BLaER1 treated with 17β-estradiol and CSF1 and Interleukin-3, amounts not matched to agents 10 nM and 100 nM (cell line): ENCODE data around the gene MSRB2.

Source experiments
- H3K27ac ChIP-seq, 11 experiments: shearing (Covaris generic); formaldehyde crosslinking; 2 replicates each; pipeline ENCODE4 v1.8.1; 2022
- H3K27me3 ChIP-seq, 11 experiments: shearing (Covaris generic); formaldehyde crosslinking; 2 replicates each; pipeline ENCODE4 v1.8.1; 2022
- H3K36me3 ChIP-seq, 11 experiments: shearing (Covaris generic); formaldehyde crosslinking; 2 replicates each; pipeline ENCODE4 v1.8.1; 2022
- H3K4me1 ChIP-seq, 10 experiments: shearing (Covaris generic); formaldehyde crosslinking; 2 replicates each; pipeline ENCODE4 v1.8.1; 2022
- H3K4me2 ChIP-seq, 11 experiments: shearing (Covaris generic); formaldehyde crosslinking; 2 replicates each; pipeline ENCODE4 v1.8.1; 2022
- H3K4me3 ChIP-seq, 10 experiments: shearing (Covaris generic); formaldehyde crosslinking; 2 replicates each; pipeline ENCODE4 v1.8.1; 2022
- H3K9ac ChIP-seq, 11 experiments: shearing (Covaris generic); formaldehyde crosslinking; 2 replicates each; pipeline ENCODE4 v1.8.1; 2022
- H3K9me3 ChIP-seq, 11 experiments: shearing (Covaris generic); formaldehyde crosslinking; replicated peaks in 1 of 11; 2 replicates each; pipeline ENCODE4 v1.8.1; 2022
- H4K20me1 ChIP-seq, 11 experiments: shearing (Covaris generic); formaldehyde crosslinking; 2 replicates each; pipeline ENCODE4 v1.8.1; 2022
- Cebpa-rat ChIP-seq, 11 experiments: shearing (Covaris generic); IDR thresholded peaks; 2 replicates each; pipeline ENCODE4 v1.8.1; 2022

The MSRB2 gene

DNA sequence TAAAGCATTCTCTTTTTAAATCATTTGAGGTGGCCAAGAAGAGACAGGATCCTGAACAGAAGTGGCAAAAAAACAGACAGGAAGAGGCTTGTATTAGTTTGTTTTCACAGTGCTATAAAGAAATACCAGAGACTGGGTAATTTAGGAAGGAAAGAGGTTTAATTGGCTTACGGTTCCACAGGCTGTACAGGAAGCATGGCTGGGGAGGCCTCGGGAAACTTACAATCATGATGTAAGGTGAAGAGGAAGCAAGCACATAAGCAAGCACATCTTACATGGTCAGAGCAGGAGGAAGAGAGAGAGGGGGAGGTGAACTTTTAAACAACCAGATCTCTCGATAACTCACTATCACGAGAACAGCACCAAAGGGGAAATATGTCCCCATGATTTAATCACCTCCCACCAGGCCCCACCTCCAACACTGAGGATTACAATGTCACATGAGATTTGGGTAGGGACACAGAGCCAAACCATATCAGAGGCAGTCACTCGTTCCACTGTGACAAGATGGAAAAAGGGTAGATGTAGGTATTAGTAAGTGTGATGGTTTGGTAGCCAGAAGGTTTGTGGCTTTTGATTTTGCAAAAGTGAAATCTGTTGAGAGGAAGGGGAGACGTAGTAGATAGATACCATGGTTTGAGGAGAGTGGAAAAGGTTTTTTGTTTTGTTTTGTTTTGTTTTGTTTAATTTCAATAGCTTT, 5.1 kb downstream of the MSRB2 start:
- Histone ChIP-seq H3K27me3 (no peaks in the 10 kb centered on the region), H3K4me2 (peak overlapping the region; percentile 15 to 60 (median 36); a peak in 16 of 22 replicates), H3K9ac (peak overlapping the region in 1 of 11 experiments; percentile 5; a peak in 2 of 22 replicates), H3K36me3 (peaks cover 19 to 48% (median 24%) of the 10 kb centered on the region in 11 experiments), H3K9me3 (peaks cover 12 to 46% (median 24%) of the 10 kb centered on the region in 11 experiments; a peak in 21 of 22 replicates), H3K27ac (peak overlapping the region in 2 of 11 experiments; percentile 20 to 29; a peak in 3 of 22 replicates), H4K20me1 (no peaks in the 10 kb centered on the region), H3K4me1 (peaks cover 26 to 40% (median 28%) of the 10 kb centered on the region in 10 experiments), H3K4me3 (no peak overlapping the region)
- no peak for TF ChIP-seq Cebpa-rat (IDR thresholded peaks at IDR 0.05)

GRCh38 chr10:23106331-23107072, 11.1 kb downstream of the MSRB2 start:
- no peak overlapping the region for H3K27ac ChIP-seq
- no peak overlapping the region for H3K9ac ChIP-seq
- peaks cover 0 to 5% (median 0%) of the 10 kb centered on the region in 10 experiments; a peak in 3 of 20 replicates for H3K4me1 ChIP-seq
- no peaks in the 10 kb centered on the region for H3K27me3 ChIP-seq
- H3K9me3 ChIP-seq, result peaks cover under 1 to 15% (median 3%) of the 10 kb centered on the region in 11 experiments; a peak in 10 of 22 replicates
- H3K4me2 ChIP-seq, result no peak overlapping the region
- no peaks in the 10 kb centered on the region for H4K20me1 ChIP-seq
- peaks cover 61 to 88% (median 74%) of the 10 kb centered on the region in 11 experiments for H3K36me3 ChIP-seq
- no peak for TF ChIP-seq Cebpa-rat (IDR thresholded peaks at IDR 0.05)
- H3K4me3 ChIP-seq, result no peak overlapping the region

DNA sequence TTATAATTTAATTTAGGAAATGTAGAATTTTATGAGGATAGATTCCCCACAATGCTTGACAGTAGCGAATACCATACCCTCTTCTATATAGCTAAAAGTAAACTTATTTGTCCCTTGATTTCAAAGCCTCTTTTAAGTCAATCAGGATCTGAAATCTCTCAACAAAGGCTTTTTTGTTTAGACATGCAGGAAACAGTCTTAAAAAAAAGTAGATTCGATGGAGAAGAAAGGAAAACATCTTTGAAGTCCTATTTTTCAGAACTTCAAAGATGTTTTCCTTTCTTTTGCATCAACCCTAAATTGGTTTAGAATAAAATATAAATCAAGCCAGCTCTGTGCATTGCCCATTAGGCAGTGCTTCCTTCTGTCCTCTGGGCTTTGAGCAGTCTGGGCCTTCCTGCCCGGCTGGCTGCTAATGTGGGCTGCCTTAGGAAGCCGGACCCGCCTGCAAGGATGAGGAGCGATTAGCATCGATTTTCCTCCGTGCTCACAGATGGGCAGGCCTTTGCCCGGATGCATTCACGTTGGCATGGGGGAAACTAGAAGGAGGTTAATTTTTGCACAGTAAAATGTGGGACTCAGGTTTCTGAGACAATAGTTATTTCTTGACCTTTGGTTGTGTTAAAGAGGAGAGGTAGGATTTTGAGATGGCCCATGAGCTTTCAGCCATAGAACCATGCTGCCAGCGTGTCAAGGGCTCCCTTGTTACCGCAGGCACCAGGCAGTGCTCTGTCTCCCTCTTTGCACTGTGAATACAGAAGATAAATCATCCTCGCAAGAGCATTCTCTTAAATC, 15.5 kb downstream of the MSRB2 start:
- Histone ChIP-seq H3K36me3 (peaks cover 56 to 92% (median 78%) of the 10 kb centered on the region in 11 experiments), H3K27ac (no peak overlapping the region), H3K9ac (no peak overlapping the region), H3K9me3 (no peaks in the 10 kb centered on the region), H4K20me1 (no peaks in the 10 kb centered on the region), H3K27me3 (no peaks in the 10 kb centered on the region), H3K4me2 (peak overlapping the region in 1 of 11 experiments; percentile 46; a peak in 1 of 22 replicates), H3K4me1 (peaks cover 0 to 12% (median under 1%) of the 10 kb centered on the region in 10 experiments; a peak in 6 of 20 replicates), H3K4me3 (no peak overlapping the region)
- TF ChIP-seq Cebpa-rat (IDR thresholded peaks at IDR 0.05), result no peak

DNA sequence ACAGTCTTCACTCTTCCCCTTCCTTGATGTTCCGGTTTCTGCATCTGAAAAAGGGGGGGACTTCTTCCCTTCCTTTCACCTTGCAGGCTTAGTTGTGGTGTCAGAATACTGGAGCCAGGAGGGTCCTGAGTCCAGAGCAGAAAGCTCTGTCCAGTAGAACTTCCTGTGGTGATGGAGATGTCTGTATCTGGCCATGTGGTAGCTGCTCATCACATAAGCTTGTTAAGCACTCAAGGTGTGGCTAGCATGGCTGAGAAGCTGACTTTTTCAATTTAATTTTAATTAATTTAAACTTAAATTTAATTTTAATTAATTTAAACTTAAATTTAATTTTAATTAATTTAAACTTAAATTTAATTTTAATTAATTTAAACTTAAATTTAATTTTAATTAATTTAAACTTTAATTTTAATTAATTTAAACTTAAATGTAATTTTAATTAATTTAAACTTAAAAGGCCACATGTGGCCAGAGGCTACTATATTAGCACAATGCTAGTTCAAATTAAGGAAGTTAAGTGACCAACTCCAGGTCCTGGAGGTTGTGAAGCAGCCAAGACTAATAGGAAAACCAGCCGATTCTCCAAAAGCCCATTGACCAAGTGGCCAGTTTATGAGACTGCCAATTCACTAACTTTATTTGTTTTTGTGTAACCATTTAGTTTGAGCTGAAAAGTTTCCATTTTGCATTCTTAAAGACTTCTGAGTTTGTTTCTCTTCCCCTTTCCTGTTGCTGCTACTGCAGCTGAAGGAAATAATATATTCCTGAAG, 16.3 kb downstream of the MSRB2 start:
- peaks cover 52 to 92% (median 70%) of the 10 kb centered on the region in 11 experiments for H3K36me3 ChIP-seq
- no peak overlapping the region for H3K9ac ChIP-seq
- peak overlapping the region in 1 of 11 experiments; percentile 46; a peak in 1 of 22 replicates for H3K4me2 ChIP-seq
- H3K4me1 ChIP-seq, result peaks cover 4 to 12% (median 8%) of the 10 kb centered on the region in 10 experiments; a peak in 16 of 20 replicates
- H3K27ac ChIP-seq, result no peak overlapping the region
- H3K4me3 ChIP-seq, result no peak overlapping the region
- no peaks in the 10 kb centered on the region for H3K27me3 ChIP-seq
- H4K20me1 ChIP-seq, result no peaks in the 10 kb centered on the region
- H3K9me3 ChIP-seq, result no peaks in the 10 kb centered on the region
- TF ChIP-seq Cebpa-rat (IDR thresholded peaks at IDR 0.05), result no peak

- Histone ChIP-seq H4K20me1 (no peaks in the 10 kb centered on the region), H3K27ac (no peak overlapping the region), H3K4me3 (no peak overlapping the region), H3K27me3 (no peaks in the 10 kb centered on the region), H3K9ac (no peak overlapping the region), H3K9me3 (no peaks in the 10 kb centered on the region), H3K36me3 (peaks cover 52 to 94% (median 70%) of the 10 kb centered on the region in 11 experiments), H3K4me2 (no peak overlapping the region), H3K4me1 (peaks cover 4 to 17% (median 13%) of the 10 kb centered on the region in 10 experiments; a peak in 16 of 20 replicates)
- no peak for TF ChIP-seq Cebpa-rat (IDR thresholded peaks at IDR 0.05)
These were observed 19.0 kb downstream of the MSRB2 start for GRCh38 chr10:23114228-23114850.

DNA sequence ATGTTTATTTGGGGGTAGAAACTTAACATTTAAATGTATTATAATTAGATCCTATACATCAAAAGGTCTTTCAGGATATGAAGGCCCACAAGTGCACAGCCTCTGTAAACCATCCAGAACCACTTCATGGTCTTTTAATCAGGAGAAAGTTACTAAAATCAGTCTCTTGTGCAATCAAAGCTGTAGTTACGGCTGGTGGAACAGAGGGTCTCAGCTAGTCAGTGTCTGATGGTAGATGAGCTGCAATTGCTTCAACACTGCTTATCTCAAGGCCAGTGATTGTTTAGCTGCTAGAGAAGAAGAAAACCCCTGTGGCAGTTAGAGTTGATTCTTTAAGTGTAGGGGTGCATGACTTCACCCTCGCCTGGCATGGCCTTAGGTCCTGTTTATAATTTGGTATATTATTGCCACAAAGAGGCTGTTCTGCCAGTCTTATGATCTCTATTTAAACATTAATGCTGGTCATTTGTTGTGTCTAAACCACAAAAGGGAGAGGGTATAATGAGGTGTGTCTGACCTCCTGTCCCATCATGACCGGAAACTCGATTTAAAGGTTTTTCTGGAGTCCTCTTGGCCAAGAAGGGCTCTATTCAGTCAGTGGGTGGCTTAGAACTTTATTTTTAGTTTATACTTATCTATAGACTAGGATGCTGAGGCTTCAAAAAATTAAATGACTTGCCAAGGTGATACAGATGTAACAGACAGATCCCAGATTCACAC, 21.3 kb downstream of the MSRB2 start:
- H3K36me3 ChIP-seq, result peaks cover 51 to 95% (median 72%) of the 10 kb centered on the region in 11 experiments
- H3K4me2 ChIP-seq, result peak overlapping the region in 8 of 11 experiments; percentile 6 to 36 (median 31); a peak in 10 of 22 replicates
- TF ChIP-seq Cebpa-rat (IDR thresholded peaks at IDR 0.05), result peak in 2 of 11 experiments; percentile 21 to 35; a peak in 2 of 22 replicates
- H3K9ac ChIP-seq, result no peak overlapping the region
- H3K27me3 ChIP-seq, result no peaks in the 10 kb centered on the region
- H3K27ac ChIP-seq, result 0 out of 22 replicates have a peak overlapping the region, but pooled peaks of 1 of the 11 experiments have one; percentile 12
- H3K9me3 ChIP-seq, result no peaks in the 10 kb centered on the region
- peaks cover 0 to 4% (median 0%) of the 10 kb centered on the region in 11 experiments; a peak in 1 of 22 replicates for H4K20me1 ChIP-seq
- no peak overlapping the region for H3K4me3 ChIP-seq
- peaks cover 0 to 17% (median 12%) of the 10 kb centered on the region in 10 experiments; a peak in 14 of 20 replicates for H3K4me1 ChIP-seq
